ENCODE data around the gene VPS39. TPM values are rescaled to one million over a fixed set of nuclear protein-coding genes. Genes with fewer than 3 reads are reported as not detected.

VPS39 gene
- total and polyA plus RNA-seq, 5 donors = 35.5 to 53.3 (median 46.0) TPM

- ATAC-seq (no peak), DNase-seq (no peak)
- Histone ChIP-seq H3K4me3 (ENCODE audit: low read length) (no peak overlapping the region), H3K9me3 (ENCODE audit: control insufficient read depth, low read length) (no peaks in the 10 kb centered on the region), H3K27ac (ENCODE audit: low read length) (no peak overlapping the region), H3K27me3 (ENCODE audit: control insufficient read depth, insufficient read depth) (no peaks in the 10 kb centered on the region), H3K4me1 (ENCODE audit: control insufficient read depth, insufficient read depth, low read length) (no peaks in the 10 kb centered on the region)
- intact Hi-C loops (cut with DNase I) = no loop called here
- WGBS = 86% methylated on average over 2 of the region's 2 CpGs
Observed at GRCh38 chr15:42129364-42129763, 78.7 kb downstream of the VPS39 start.

GRCh38 chr15:42128476-42128875, 79.6 kb downstream of the VPS39 start:
- Histone ChIP-seq H3K4me1 (ENCODE audit: control insufficient read depth, insufficient read depth, low read length) (no peaks in the 10 kb centered on the region), H3K27ac (ENCODE audit: low read length) (no peak overlapping the region), H3K4me3 (ENCODE audit: low read length) (no peak overlapping the region), H3K27me3 (ENCODE audit: control insufficient read depth, insufficient read depth) (no peaks in the 10 kb centered on the region), H3K9me3 (ENCODE audit: control insufficient read depth, low read length) (no peaks in the 10 kb centered on the region)
- WGBS = 71% methylated on average over 6 of the region's 6 CpGs
- DNase-seq (no peak), ATAC-seq (no peak)
- intact Hi-C loops (cut with DNase I) = no loop called here

GRCh38 chr15:42123546-42123945, 84.6 kb downstream of the VPS39 start:
- no peak for ATAC-seq
- WGBS = over 99% methylated on average over 3 of the region's 3 CpGs
- no peak for DNase-seq
- intact Hi-C loops (cut with DNase I) = no loop called here
- H3K4me1 ChIP-seq (ENCODE audit: control insufficient read depth, insufficient read depth, low read length) = no peaks in the 10 kb centered on the region
- no peaks in the 10 kb centered on the region for H3K9me3 ChIP-seq (ENCODE audit: control insufficient read depth, low read length)
- no peak overlapping the region for H3K4me3 ChIP-seq (ENCODE audit: low read length)
- no peak overlapping the region for H3K27ac ChIP-seq (ENCODE audit: low read length)
- no peaks in the 10 kb centered on the region for H3K27me3 ChIP-seq (ENCODE audit: control insufficient read depth, insufficient read depth)

- Histone ChIP-seq H3K4me1 (ENCODE audit: control insufficient read depth, insufficient read depth, low read length) (no peaks in the 10 kb centered on the region), H3K27me3 (ENCODE audit: control insufficient read depth, insufficient read depth) (no peaks in the 10 kb centered on the region), H3K9me3 (ENCODE audit: control insufficient read depth, low read length) (no peaks in the 10 kb centered on the region), H3K27ac (ENCODE audit: low read length) (no peak overlapping the region), H3K4me3 (ENCODE audit: low read length) (no peak overlapping the region)
- ATAC-seq (peak; percentile 22 to 34), DNase-seq (no peak)
- intact Hi-C loops (cut with DNase I) = no loop called here
- WGBS = 47% methylated on average over 2 of the region's 2 CpGs
Observed at GRCh38 chr15:42121682-42122081, 86.4 kb downstream of the VPS39 start.

GRCh38 chr15:42121021-42121420, 87.1 kb downstream of the VPS39 start:
- Histone ChIP-seq H3K9me3 (ENCODE audit: control insufficient read depth, low read length) (no peaks in the 10 kb centered on the region), H3K4me3 (ENCODE audit: low read length) (no peak overlapping the region), H3K4me1 (ENCODE audit: control insufficient read depth, insufficient read depth, low read length) (no peaks in the 10 kb centered on the region), H3K27me3 (ENCODE audit: control insufficient read depth, insufficient read depth) (no peaks in the 10 kb centered on the region), H3K27ac (ENCODE audit: low read length) (no peak overlapping the region)
- intact Hi-C loops (cut with DNase I) = no loop called here
- ATAC-seq (no peak), DNase-seq (no peak)
- WGBS = 87% methylated on average over 6 of the region's 6 CpGs

- H3K4me1 ChIP-seq (ENCODE audit: control insufficient read depth, insufficient read depth, low read length) = no peaks in the 10 kb centered on the region
- no peaks in the 10 kb centered on the region for H3K9me3 ChIP-seq (ENCODE audit: control insufficient read depth, low read length)
- ATAC-seq (no peak), DNase-seq (no peak)
- no peak overlapping the region for H3K4me3 ChIP-seq (ENCODE audit: low read length)
- no peak overlapping the region for H3K27ac ChIP-seq (ENCODE audit: low read length)
- intact Hi-C loops (cut with DNase I) = no loop called here
- H3K27me3 ChIP-seq (ENCODE audit: control insufficient read depth, insufficient read depth) = no peaks in the 10 kb centered on the region
- WGBS = 87% methylated on average over 1 of the region's 1 CpG
Observed at GRCh38 chr15:42120285-42120684, 87.8 kb downstream of the VPS39 start.

GRCh38 chr15:42119446-42119760, 88.7 kb downstream of the VPS39 start:
- no peaks in the 10 kb centered on the region for H3K27me3 ChIP-seq (ENCODE audit: control insufficient read depth, insufficient read depth)
- ATAC-seq (no peak), DNase-seq (no peak)
- H3K4me1 ChIP-seq (ENCODE audit: control insufficient read depth, insufficient read depth, low read length) = no peaks in the 10 kb centered on the region
- intact Hi-C loops (cut with DNase I) = no loop called here
- H3K27ac ChIP-seq (ENCODE audit: low read length) = no peak overlapping the region
- WGBS = 48% methylated on average over 5 of the region's 5 CpGs
- no peaks in the 10 kb centered on the region for H3K9me3 ChIP-seq (ENCODE audit: control insufficient read depth, low read length)
- no peak overlapping the region for H3K4me3 ChIP-seq (ENCODE audit: low read length)

GRCh38 chr15:42118650-42119445, 89.3 kb downstream of the VPS39 start:
- 23% methylated on average over 10 of the region's 10 CpGs for WGBS
- Histone ChIP-seq H3K4me1 (ENCODE audit: control insufficient read depth, insufficient read depth, low read length) (no peaks in the 10 kb centered on the region), H3K4me3 (ENCODE audit: low read length) (no peak overlapping the region), H3K27ac (ENCODE audit: low read length) (no peak overlapping the region), H3K27me3 (ENCODE audit: control insufficient read depth, insufficient read depth) (no peaks in the 10 kb centered on the region), H3K9me3 (ENCODE audit: control insufficient read depth, low read length) (no peaks in the 10 kb centered on the region)
- intact Hi-C loops (cut with DNase I) = no loop called here
- no peak for DNase-seq
- ATAC-seq = peak; percentile 63 to 65

GRCh38 chr15:42111924-42112323, 96.2 kb downstream of the VPS39 start:
- ATAC-seq (no peak), DNase-seq (no peak)
- no peaks in the 10 kb centered on the region for H3K9me3 ChIP-seq (ENCODE audit: control insufficient read depth, low read length)
- intact Hi-C loops (cut with DNase I) = no loop called here
- WGBS = 62% methylated on average over 4 of the region's 4 CpGs
- no peak overlapping the region for H3K4me3 ChIP-seq (ENCODE audit: low read length)
- no peaks in the 10 kb centered on the region for H3K4me1 ChIP-seq (ENCODE audit: control insufficient read depth, insufficient read depth, low read length)
- H3K27ac ChIP-seq (ENCODE audit: low read length) = no peak overlapping the region
- H3K27me3 ChIP-seq (ENCODE audit: control insufficient read depth, insufficient read depth) = no peaks in the 10 kb centered on the region

GRCh38 chr15:42110367-42110766, 97.7 kb downstream of the VPS39 start:
- Histone ChIP-seq H3K9me3 (ENCODE audit: control insufficient read depth, low read length) (no peaks in the 10 kb centered on the region), H3K4me3 (ENCODE audit: low read length) (no peak overlapping the region), H3K4me1 (ENCODE audit: control insufficient read depth, insufficient read depth, low read length) (no peaks in the 10 kb centered on the region), H3K27ac (ENCODE audit: low read length) (no peak overlapping the region), H3K27me3 (ENCODE audit: control insufficient read depth, insufficient read depth) (no peaks in the 10 kb centered on the region)
- DNase-seq (no peak), ATAC-seq (no peak)
- 69% methylated on average over 3 of the region's 3 CpGs for WGBS
- intact Hi-C loops (cut with DNase I) = no loop called here

GRCh38 chr15:42108806-42109205, 99.3 kb downstream of the VPS39 start:
- no peak overlapping the region for H3K27ac ChIP-seq (ENCODE audit: low read length)
- ATAC-seq (no peak), DNase-seq (no peak)
- H3K4me3 ChIP-seq (ENCODE audit: low read length) = no peak overlapping the region
- no peaks in the 10 kb centered on the region for H3K4me1 ChIP-seq (ENCODE audit: control insufficient read depth, insufficient read depth, low read length)
- 77% methylated on average over 3 of the region's 3 CpGs for WGBS
- H3K27me3 ChIP-seq (ENCODE audit: control insufficient read depth, insufficient read depth) = no peaks in the 10 kb centered on the region
- no peaks in the 10 kb centered on the region for H3K9me3 ChIP-seq (ENCODE audit: control insufficient read depth, low read length)
- intact Hi-C loops (cut with DNase I) = no loop called here
